Pons (tissue), 1 donor: Measurements from ENCODE around the gene INO80.

Source experiments
- DNase-seq: peaks from one replicate; pipeline ENCODE4 v3.0.0-alpha.2; 2016; ENCODE audit warnings: low spot score

INO80 gene

DNA sequence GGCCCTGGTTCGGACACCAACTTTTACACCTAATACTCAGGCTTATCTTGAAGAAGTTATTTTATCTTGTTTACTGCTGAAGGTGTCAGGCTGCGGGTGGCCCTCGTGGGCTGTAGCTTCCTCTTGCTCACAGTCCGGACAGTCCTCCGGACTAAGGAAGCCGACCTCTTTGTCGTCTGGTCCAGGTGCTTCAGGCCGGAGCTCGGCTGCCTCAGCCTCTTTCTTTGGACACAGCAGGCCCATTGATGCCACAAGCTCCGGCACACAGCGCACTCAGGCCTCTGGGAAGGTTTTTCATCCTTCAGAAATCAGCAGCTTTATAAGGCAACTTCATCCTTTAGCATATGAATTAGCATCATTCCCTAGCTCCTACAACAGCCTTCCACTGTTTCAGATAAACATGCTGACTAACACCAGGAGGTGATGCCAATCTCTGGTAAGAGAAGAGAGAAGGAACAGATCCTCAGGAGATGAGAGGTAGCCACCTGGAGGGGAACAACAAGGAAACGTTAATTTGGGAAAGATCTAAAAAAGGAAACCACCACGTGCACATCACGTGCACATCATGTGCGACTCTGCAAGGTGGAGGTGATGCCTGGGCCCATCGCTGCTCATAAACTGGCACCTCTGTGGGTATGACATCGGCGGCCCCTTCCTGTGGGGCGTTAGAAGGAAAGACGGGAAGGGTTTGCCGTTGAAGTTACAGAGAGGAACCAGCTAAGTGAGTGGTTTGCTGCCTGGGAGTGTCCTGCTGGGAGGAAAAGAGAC is 167.2 kb downstream of the INO80 start:
- DNase-seq = no peak

DNA sequence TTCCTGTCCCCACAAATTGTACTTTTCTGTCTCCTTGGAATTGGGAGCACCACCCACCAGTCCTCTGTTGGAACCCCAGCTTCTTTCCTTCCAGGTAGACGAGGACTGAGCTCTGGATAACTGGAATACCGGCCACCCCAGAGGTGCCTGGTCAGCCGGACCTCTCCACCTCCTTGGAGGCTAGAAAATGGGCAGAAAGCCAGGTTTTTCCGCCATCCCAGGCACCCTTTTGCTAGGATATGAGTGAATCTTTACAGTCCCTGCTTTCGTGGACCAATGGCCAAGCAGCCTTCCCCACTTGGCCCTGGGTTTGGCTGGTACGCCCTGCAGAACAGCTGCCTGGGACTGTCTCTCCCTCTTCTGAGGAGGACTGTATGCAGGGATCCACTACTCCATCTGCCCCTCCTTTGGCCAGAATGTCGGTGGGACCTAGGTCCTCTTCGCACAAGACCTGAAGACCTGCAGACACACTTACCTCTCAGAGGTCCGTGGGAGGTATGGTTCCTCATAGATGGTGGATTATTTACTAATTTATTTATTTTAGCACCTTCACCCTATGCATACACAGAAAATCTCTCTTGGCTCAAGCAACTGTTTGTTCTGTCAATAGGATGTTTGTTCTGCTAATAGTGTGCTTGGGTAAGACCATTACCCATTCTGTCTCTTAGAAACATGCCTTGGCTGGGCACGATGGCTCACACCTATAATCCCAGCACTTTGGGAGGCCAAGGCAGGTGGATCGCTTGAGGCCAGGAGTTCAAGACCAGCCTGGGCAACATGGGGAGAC is 171.4 kb downstream of the INO80 start:
- no peak for DNase-seq

DNA sequence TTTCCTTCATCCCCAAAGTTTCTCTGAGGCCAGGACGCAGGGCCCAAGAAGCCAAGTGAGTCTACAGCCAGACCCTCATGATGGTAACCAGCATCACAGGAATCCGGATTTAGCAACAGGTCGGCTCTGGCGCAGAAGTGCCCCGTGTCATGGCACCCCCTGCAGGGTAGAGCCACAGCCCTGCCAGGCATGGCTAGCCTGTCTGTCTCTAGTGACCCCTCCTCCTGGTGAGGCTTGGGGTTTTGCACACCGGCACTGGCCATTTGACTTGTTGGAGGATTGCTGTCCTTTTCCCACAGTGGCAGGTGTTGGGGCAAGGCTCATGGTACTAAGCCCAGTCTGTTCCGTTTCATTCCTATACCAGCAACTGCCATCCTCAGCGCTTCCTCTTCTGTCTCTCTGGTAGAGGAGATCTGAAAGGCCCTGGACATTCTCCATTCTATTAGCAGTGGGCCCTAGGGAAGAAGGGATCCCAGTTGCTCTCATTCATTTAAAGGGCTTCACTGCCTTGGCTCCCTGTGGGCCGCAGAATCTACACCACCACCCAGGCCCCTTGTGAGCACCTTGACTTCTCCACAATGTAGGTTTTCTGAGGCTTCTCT is 172.2 kb downstream of the INO80 start:
- no peak for DNase-seq

DNA sequence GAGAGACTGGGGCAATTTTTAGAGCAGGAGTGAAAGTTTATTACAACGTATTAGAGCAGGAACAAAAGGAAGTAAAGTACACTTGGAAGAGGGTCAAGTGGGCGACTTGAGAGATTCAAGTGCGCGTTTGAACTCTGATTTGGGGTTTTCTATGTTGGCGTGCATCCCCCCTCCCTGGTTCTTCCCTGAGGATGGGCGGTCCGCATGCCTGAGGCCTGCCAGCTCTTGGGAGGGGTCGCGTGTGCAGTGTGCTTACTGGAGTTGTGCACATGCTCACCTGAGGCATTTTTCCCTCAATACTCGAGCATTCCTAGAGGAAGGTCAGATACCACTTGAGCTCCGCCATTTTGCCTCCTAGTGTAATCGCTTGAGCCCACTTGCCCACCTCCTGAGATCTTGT is 173.2 kb downstream of the INO80 start:
- DNase-seq = no peak

DNA sequence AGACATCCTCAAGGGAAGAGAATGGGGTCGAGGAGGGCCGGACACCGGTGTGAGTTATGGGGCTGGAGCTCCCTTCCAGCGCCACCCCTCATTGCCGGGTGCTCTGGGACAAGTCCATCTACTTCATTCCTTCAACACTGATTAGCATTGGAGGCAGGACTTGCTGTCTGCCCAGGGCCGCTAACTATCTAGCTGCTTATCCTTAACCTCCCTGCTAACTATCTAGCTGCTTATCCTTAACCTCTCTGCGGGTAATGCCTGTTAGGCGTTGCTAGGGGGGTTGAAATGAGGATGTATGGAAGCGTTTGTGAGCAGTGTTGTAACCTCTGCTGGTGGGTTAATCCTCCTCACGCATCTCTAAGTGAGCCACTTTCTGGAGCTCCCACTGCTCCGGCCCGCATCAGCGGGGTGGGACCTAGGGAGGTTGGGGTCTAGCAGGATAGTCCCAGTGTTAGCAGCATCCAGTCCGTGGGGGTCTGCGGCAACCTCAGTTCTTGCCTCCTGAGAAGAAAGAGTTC is 173.7 kb downstream of the INO80 start:
- no peak for DNase-seq

DNA sequence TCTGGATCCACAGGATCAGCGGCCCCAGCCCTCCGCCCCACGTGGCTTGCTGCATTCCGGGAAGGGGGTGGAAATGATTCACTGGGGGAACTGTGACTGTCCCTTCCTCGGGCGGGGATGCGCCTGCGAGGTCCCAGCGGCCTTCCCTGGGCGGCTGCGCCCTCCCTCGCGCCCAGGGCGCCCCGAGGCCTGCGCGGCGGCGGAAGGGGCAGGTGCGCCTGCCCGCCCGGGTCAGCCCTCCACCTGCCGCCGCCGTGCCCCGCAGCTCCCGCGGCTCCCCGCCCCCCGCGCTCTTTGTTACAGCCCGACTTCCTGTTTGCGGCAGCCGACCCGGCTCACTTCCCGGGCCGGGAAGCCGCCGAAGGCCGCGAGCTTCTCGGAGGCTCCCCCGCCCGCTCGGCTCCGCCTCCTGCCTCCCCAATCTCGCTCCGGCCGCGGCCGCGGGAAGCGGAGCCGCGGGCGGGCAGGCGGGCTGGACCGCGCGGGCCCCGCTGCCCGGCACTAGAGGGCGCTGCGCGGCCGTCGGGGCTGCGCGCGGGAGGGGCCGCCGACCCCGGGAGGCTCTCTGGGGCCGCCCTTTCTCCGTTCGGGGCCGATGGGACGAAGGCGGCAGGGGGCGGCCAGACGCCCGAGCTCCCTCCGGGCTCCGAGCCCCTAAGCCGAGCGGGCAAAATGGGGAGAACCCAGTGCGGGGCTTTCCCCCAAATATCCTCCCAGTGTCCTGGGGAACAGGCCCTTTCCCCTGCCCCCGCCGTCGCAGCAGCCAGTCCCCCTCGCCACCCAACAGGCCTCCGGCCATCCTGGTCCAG is 174.3 kb downstream of the INO80 start:
- peak; percentile 32 for DNase-seq

GRCh38 chr15:40941068-40941527 is 175.0 kb downstream of the INO80 start:
- no peak for DNase-seq

DNA sequence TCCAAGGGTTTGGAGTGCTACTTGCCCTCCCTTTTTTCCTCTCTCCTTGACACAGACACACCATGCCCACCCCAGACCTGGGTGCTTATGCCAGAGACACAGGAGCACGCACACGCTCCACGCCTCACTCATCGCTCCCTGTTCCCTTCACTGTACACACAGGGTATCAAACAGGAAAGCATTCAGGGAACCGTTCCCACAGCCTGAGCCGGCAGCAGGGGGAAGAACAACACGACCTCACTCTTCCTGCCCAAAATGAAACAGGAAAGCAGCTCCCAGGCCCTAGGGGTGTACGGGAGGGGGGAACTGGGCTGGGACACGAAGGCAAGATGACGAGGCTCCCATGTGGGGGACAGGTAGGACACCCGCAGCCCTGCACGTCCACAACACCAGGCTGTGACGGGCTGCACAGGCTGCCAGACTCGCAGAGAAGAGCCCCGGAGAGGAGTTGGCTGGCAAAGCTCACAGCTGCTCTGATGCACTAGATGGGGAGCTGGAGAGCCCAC is 175.7 kb downstream of the INO80 start:
- no peak for DNase-seq

GRCh38 chr15:40938536-40938870 is 177.6 kb downstream of the INO80 start:
- no peak for DNase-seq

- DNase-seq = no peak
Observed at GRCh38 chr15:40937762-40938535, 178.1 kb downstream of the INO80 start.

DNA sequence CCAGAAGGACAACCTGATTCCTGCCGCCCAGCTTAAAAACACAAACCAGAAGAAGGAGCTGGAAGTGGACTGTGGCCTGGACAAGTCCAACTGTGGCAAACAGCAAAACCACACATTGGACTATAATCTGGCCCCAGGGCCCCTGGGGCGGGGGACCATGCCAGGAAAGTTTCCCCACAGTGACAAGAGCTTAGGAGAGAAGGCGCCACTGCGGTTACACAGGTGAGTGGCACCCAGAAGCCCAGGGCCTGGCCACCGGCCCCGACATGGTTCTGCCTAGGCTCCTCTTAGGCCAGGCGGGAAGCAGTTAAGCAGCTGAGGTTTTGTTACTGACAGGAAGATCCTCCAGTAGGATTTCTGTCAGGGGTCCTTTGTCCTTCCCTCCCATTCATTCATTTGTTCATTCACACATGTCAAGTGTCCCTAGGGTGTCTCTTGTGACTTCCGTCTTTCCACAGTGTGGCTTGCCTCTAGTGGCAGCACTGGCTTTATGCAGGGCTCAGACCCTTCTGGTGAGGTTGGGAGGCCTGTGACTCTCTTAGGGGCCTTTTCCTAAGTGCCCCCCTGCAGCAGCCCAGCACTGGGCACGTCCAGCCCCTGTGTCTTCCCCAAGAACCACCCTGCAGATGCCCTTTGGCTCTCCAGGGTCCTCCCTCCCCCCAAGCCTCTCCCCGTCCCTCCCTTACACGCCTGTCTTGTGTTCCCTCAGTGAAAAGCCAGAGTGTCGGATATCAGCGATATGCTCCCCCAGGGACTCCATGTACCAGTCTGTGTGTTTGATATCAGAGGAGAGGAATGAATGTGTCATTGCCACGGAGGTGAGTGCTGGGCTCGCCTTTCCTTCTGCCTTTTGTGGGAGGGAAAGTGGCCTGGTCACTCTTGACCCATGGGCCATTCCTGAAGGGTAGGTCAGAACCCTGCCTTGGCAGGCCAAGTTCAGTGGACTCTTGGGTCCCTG is 179.1 kb downstream of the INO80 start:
- no peak for DNase-seq

GRCh38 chr15:40936234-40936708 is 179.8 kb downstream of the INO80 start:
- DNase-seq = no peak

- no peak for DNase-seq
Observed at GRCh38 chr15:40934457-40934856, 181.6 kb downstream of the INO80 start.

- DNase-seq = no peak
Observed at GRCh38 chr15:40933517-40933902, 182.6 kb downstream of the INO80 start.

GRCh38 chr15:40932649-40933516 is 183.2 kb downstream of the INO80 start:
- no peak for DNase-seq

DNA sequence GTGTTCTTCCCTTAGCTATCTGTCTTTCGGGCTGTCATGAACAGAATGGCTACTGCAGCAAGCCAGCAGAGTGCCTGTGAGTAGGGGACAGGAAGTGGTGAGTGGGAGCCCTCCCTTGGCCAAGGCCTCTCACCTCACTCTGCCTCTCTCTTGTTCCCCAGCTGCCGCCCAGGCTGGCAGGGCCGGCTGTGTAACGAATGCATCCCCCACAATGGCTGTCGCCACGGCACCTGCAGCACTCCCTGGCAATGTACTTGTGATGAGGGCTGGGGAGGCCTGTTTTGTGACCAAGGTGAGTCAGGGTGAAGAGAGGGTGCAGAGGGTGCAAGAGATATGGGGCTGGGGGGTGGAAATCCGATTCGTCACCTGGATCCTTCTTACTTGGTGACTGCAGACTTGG is 183.9 kb downstream of the INO80 start:
- DNase-seq = no peak

- no peak for DNase-seq
Observed at GRCh38 chr15:40931300-40932142, 184.6 kb downstream of the INO80 start.
